ENCODE results near the gene C19orf44. TPM values are rescaled to one million over a fixed set of nuclear protein-coding genes. Genes with fewer than 3 reads are reported as not detected.
A peak's percentile ranks its signal among the peaks of the same experiment; 100 is the strongest.
"Not testable (repeated sequence)": the region's sequence is repeated elsewhere in the genome, so short reads cannot be mapped to it uniquely, and the experiment has no call there.

The C19orf44 gene
- 9.8 and 21.4 TPM in 2 replicates for total RNA-seq (2014; rRNA removed; shearing (Covaris generic); ENCODE audit: low replicate concordance)

- peak; percentile 100 for DNase-seq
- Histone ChIP-seq H3K27me3 (no peaks in the 10 kb centered on the region), H3K9me3 (no peaks in the 10 kb centered on the region), H3K4me3 (peak within 1 kb of the TSS; percentile 94), H3K36me3 (peaks cover 5% of the 10 kb centered on the region)
Measured at GRCh38 chr19:16495982-16496612, at the start of gene C19orf44, which contains the start of gene CALR3. TSS of gene C19orf44 (plus strand) at chr19:16496394. CDS start at chr19:16500793, 4,399 bp downstream. TSS of gene CALR3 (minus strand) at chr19:16496167. CDS start at chr19:16496129, 38 bp downstream.

DNA sequence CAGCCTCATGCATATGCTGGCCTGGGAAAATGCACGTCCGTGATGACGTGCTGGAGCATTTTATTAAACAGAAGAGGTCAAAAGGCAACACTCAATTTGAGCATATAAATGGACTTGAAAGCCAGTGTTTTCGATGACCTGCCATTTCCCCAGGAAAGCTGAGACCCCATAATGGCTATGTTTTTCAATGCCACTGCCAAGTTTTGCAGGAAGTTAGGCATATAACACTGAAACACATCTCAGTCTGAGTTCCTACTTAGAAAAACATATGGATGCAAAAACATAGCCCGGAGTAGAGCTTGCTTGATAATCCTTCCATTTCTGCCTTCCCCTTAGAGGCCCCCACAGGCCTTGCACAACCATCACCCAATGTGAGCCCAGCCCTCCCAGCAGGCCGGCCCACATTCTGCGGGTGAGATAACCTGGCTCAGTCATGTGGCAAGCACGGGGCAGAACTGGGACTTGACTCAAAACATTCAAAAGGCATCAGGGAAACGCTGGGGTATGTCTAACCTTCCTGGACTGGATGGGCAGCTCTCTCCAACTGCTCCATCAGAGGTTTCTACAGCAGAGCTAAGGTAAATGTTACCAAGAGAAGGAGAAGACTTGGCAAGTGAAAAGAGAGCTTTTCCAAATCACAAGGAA, 49.3 kb upstream of the C19orf44 start:
- Histone ChIP-seq H3K27me3 (no peaks in the 10 kb centered on the region), H3K4me3 (no peak overlapping the region), H3K9me3 (no peaks in the 10 kb centered on the region), H3K36me3 (peaks cover 18% of the 10 kb centered on the region)
- DNase-seq = no peak

DNA sequence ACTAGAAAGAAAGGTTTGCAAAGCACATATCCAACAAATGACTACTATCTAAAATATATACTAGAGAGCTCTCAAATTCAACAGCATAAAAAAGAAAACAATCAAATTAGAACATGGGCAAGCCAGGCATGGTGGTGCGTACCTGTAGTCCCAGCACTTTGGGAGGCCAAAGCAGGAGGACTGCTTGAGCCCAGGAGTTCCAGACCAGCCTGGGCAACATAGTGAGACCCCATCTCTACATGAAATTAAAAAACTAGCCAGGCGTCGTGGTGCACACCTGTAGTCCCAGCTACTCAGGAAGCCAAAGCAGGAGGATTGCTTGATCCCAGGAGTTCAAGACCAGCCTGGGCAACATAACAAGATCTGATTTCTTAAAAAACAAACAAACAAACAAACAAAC, 47.3 kb upstream of the C19orf44 start:
- H3K4me3 ChIP-seq, H3K27me3 ChIP-seq, DNase-seq, H3K36me3 ChIP-seq, H3K9me3 ChIP-seq: not testable (repeated sequence)

DNA sequence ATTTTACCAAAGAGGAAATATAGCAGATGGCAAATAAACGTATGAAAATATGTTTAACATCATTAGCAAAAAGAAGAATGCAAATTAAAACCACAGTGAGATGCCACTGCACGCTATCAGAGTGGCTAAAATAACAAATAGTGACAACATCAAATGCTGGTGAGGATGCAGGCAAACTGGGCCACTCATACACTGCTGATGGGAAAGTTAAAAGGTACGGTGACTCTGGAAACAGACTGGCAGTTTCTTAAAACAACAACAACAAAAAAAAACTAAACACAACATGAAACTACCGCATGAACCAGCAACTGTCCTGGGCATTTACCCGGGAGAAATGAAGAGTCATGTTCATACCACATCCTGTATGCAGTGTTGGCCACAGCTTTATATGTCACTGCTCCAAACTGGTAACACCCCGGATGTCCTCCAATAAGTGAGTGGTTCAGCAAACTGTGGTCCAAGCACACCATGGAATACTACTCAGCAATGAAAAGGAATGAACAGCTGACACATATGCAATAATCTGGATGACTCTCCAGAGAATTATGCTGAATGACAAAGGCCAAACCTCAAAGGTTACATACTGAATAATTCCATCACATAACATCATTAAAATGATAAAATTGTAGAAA, 46.7 kb upstream of the C19orf44 start:
- no peak for DNase-seq
- Histone ChIP-seq H3K4me3 (no peak overlapping the region), H3K27me3 (no peaks in the 10 kb centered on the region), H3K9me3 (no peaks in the 10 kb centered on the region), H3K36me3 (peaks cover 9% of the 10 kb centered on the region)

GRCh38 chr19:16452325-16452724, 43.9 kb upstream of the C19orf44 start:
- DNase-seq = no peak
- Histone ChIP-seq H3K27me3 (no peaks in the 10 kb centered on the region), H3K4me3 (no peak overlapping the region), H3K9me3 (no peaks in the 10 kb centered on the region), H3K36me3 (peaks cover 7% of the 10 kb centered on the region; the same call in 1 of the 2 replicates)

- peaks cover 7% of the 10 kb centered on the region; the same call in 1 of the 2 replicates for H3K36me3 ChIP-seq
- H3K9me3 ChIP-seq = no peaks in the 10 kb centered on the region
- no peak overlapping the region for H3K4me3 ChIP-seq
- DNase-seq = no peak
- H3K27me3 ChIP-seq = no peaks in the 10 kb centered on the region
Measured at GRCh38 chr19:16454351-16454918, 41.8 kb upstream of the C19orf44 start.

DNA sequence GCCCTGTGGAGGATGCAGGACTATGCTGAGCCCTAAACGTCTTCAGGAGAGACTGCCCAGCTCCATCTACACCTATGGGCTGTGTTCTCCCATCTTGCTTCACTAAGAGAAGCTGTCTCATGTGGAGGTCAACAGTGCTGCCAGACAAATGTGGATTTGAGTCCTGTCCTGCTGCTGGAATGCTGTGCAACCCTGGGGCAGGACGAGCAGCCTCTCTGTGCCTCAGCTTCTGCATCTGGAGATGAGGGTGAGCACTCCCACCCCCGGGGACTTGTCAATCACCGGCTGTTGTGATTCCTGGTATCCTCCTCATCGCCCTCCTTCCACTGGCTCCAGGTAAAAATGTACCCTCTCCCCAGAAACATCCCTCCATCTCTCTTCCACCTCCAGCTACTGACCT, 40.7 kb upstream of the C19orf44 start:
- no peaks in the 10 kb centered on the region for H3K9me3 ChIP-seq
- H3K4me3 ChIP-seq = no peak overlapping the region
- H3K36me3 ChIP-seq = peaks cover 4% of the 10 kb centered on the region; the same call in 1 of the 2 replicates
- H3K27me3 ChIP-seq = no peaks in the 10 kb centered on the region
- DNase-seq = no peak

GRCh38 chr19:16456652-16457194, 39.5 kb upstream of the C19orf44 start:
- H3K9me3 ChIP-seq = no peaks in the 10 kb centered on the region
- H3K36me3 ChIP-seq = peaks cover 4% of the 10 kb centered on the region; the same call in 1 of the 2 replicates
- no peaks in the 10 kb centered on the region for H3K27me3 ChIP-seq
- no peak overlapping the region for H3K4me3 ChIP-seq
- no peak for DNase-seq

GRCh38 chr19:16457195-16457953, 38.8 kb upstream of the C19orf44 start:
- Histone ChIP-seq H3K27me3 (no peaks in the 10 kb centered on the region), H3K4me3 (no peak overlapping the region), H3K36me3 (peaks cover 4% of the 10 kb centered on the region; the same call in 1 of the 2 replicates), H3K9me3 (no peaks in the 10 kb centered on the region)
- DNase-seq = peak; percentile 67

GRCh38 chr19:16457954-16458331, 38.3 kb upstream of the C19orf44 start:
- no peaks in the 10 kb centered on the region for H3K27me3 ChIP-seq
- DNase-seq = no peak
- peaks cover 4% of the 10 kb centered on the region; the same call in 1 of the 2 replicates for H3K36me3 ChIP-seq
- no peak overlapping the region for H3K4me3 ChIP-seq
- no peaks in the 10 kb centered on the region for H3K9me3 ChIP-seq

DNA sequence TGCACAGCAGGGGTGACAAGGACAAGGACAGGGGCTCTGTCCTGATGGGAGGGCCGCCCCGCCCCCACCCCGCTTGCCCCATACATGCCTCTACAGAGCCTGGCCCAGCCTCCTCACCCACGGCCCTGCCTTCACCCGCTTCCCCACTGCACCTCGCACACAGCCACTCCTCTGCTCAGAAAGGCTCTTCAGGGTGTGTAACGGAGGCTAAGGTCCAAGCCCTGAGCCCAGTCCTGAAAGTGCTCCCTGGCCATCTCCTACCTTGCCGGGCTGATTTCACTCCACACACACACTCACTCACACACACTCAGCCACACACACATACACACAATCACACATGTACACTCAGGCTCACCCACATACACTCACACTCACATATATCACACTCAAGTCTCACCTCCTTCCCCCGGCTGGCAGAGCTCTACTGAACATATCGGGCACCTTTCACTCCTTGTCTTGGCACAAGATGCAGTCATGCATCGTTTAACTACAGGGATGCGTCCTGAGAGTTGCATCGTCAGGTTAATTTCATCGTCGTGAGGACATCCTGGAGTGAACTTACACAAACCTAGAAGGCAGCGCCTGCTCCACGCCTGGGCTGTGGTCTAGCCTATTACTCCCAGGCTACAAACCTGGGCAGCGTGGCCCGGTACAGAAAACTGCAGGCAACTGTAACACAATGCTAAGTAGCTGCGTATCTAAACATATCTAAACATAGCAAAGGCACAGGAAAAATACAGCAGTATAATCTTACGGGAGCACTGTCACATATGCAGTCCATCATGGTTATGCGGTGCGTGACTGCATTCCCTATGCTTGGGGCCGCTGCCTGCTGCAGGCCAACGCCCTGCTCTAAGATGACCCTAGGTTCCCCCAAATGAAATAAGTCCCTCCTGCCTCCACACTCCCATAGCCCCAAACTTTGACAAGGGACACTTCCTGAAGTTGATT, 37.5 kb upstream of the C19orf44 start:
- DNase-seq = no peak
- H3K36me3 ChIP-seq = peaks cover 4% of the 10 kb centered on the region; the same call in 1 of the 2 replicates
- H3K9me3 ChIP-seq = no peaks in the 10 kb centered on the region
- no peak overlapping the region for H3K4me3 ChIP-seq
- no peaks in the 10 kb centered on the region for H3K27me3 ChIP-seq

DNA sequence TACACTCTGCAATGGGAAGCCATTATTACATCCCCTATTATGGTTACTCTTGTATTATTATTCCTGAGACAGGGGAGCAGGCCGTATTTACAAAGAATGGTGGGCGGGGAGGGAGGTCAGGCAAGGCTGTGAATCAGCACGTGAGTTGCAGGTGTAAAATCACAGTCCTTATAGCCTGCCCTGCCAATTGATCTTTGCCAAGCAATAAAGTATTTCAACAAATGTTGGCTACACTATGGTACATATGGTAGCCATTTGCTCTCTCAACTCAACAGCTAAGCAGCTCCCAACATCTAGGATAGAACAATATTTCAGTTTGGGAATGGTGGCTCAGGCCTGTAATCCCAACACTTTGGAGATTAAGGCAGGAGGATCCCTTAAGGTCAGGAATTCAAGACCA, 36.5 kb upstream of the C19orf44 start:
- H3K27me3 ChIP-seq = no peaks in the 10 kb centered on the region
- H3K4me3 ChIP-seq = no peak overlapping the region
- DNase-seq = no peak
- no peaks in the 10 kb centered on the region for H3K9me3 ChIP-seq
- peaks cover 4% of the 10 kb centered on the region; the same call in 1 of the 2 replicates for H3K36me3 ChIP-seq

DNA sequence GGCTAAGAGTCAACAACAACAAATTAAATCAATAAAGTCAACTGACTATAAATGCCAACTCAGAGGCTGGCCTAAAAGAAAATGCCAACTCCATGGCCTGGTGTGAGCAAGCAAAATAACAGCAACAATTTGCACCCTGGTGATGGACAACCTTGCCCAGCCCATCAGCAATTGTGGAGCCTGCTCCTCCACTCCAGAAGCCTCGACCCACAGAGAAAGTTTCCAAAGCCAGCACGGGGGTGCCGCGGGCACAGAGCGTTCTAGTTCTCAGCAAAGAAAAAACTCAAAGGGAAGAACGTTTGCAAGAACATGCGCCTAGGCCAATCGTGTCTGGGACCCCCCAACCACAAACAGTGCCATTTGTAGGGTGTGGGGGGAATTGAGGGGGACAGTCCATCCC, 35.7 kb upstream of the C19orf44 start:
- Histone ChIP-seq H3K4me3 (no peak overlapping the region), H3K27me3 (no peaks in the 10 kb centered on the region), H3K9me3 (no peaks in the 10 kb centered on the region), H3K36me3 (peaks cover 9% of the 10 kb centered on the region)
- DNase-seq = no peak

GRCh38 chr19:16461630-16462051, 34.6 kb upstream of the C19orf44 start:
- H3K27me3 ChIP-seq = no peaks in the 10 kb centered on the region
- no peaks in the 10 kb centered on the region for H3K9me3 ChIP-seq
- no peak overlapping the region for H3K4me3 ChIP-seq
- DNase-seq = no peak
- H3K36me3 ChIP-seq = peaks cover 5% of the 10 kb centered on the region

- H3K4me3 ChIP-seq = no peak overlapping the region
- no peaks in the 10 kb centered on the region for H3K9me3 ChIP-seq
- peak; percentile 56 for DNase-seq
- peaks cover 5% of the 10 kb centered on the region for H3K36me3 ChIP-seq
- no peaks in the 10 kb centered on the region for H3K27me3 ChIP-seq
Measured at GRCh38 chr19:16462757-16463250, 33.4 kb upstream of the C19orf44 start.
